GM19025 (cell line): Measurements from ENCODE around the gene SEPTIN3.

Source experiments
- ATAC-seq: cut with Tn5 transposase; IDR thresholded peaks from one replicate; pipeline ENCODE4 v1.9.1; 2021; ENCODE audit warnings: mild to moderate bottlenecking, low read depth, moderate library complexity; ENCODE audit not compliant: unreplicated experiment

Gene SEPTIN3

GRCh38 chr22:41969110-41969646 lies at the start of gene SEPTIN3:
Gene SEPTIN3, plus strand, starts transcription at chr22:41969443. Its CDS starts 2,050 bp downstream, at chr22:41971493.
- no peak for ATAC-seq

- ATAC-seq = peak; percentile 22
Measured at GRCh38 chr22:41920271-41920976, 48.8 kb upstream of the SEPTIN3 start.

- ATAC-seq = no peak
Measured at GRCh38 chr22:41922328-41922727, 46.9 kb upstream of the SEPTIN3 start.

- no peak for ATAC-seq
Measured at GRCh38 chr22:41922940-41923594, 46.2 kb upstream of the SEPTIN3 start.

- ATAC-seq = no peak
Measured at GRCh38 chr22:41923595-41924276, 45.5 kb upstream of the SEPTIN3 start.

- ATAC-seq = peak; percentile 31
Measured at GRCh38 chr22:41925783-41926460, 43.3 kb upstream of the SEPTIN3 start.

- no peak for ATAC-seq
Measured at GRCh38 chr22:41927813-41928212, 41.4 kb upstream of the SEPTIN3 start.

GRCh38 chr22:41928593-41929417 lies 40.4 kb upstream of the SEPTIN3 start:
- no peak for ATAC-seq

GRCh38 chr22:41929418-41929810 lies 39.8 kb upstream of the SEPTIN3 start:
- no peak for ATAC-seq

- no peak for ATAC-seq
Measured at GRCh38 chr22:41931701-41932269, 37.5 kb upstream of the SEPTIN3 start.

GRCh38 chr22:41932353-41932752 lies 36.9 kb upstream of the SEPTIN3 start:
- no peak for ATAC-seq

- no peak for ATAC-seq
Measured at GRCh38 chr22:41933411-41934177, 35.6 kb upstream of the SEPTIN3 start.

GRCh38 chr22:41934284-41935014 lies 34.8 kb upstream of the SEPTIN3 start:
- ATAC-seq = no peak

- ATAC-seq = no peak
Measured at GRCh38 chr22:41935015-41935351, 34.3 kb upstream of the SEPTIN3 start.

- ATAC-seq = no peak
Measured at GRCh38 chr22:41935509-41935908, 33.7 kb upstream of the SEPTIN3 start.

GRCh38 chr22:41936894-41937169 lies 32.4 kb upstream of the SEPTIN3 start:
- ATAC-seq = no peak

- ATAC-seq = peak; percentile 51
Measured at GRCh38 chr22:41939981-41940831, 29.0 kb upstream of the SEPTIN3 start.
